Naive B cell (primary cell): Measurements from ENCODE around the gene ZNF473. TPM values are rescaled to one million over a fixed set of nuclear protein-coding genes. Genes with fewer than 3 reads are reported as not detected.
"Not testable (repeated sequence)": the region's sequence is repeated elsewhere in the genome, so short reads cannot be mapped to it uniquely, and the experiment has no call there.

Experiments used
- ATAC-seq, 2 donors: fragments of 150-1000 bp; cut with Tn5 transposase; 2 replicates each; pipeline ENCODE4 v1.10.0; 2021; ENCODE audit warnings: low read depth in 2 of 2, mild to moderate bottlenecking in 2 of 2, moderate library complexity in 2 of 2
- DNase-seq: peaks from one replicate; pipeline ENCODE4 v3.0.0; 2022
- H3K27ac Mint-ChIP-seq, 6 donors: one replicate each; pipeline ENCODE4 v1.8.0; 2020 to 2022; ENCODE audit warnings: mild to moderate bottlenecking in 6 of 6, mixed read lengths in 6 of 6, moderate library complexity in 5 of 6, inconsistent platforms in 2 of 6
- H3K27me3 Mint-ChIP-seq, 3 donors: one replicate each; pipeline ENCODE4 v1.8.0; 2021 to 2022; ENCODE audit warnings: mixed read lengths in 3 of 3, mild to moderate bottlenecking in 1 of 3
- H3K36me3 Mint-ChIP-seq, 2 donors: one replicate each; pipeline ENCODE4 v1.8.0; 2020 to 2022; ENCODE audit warnings: mixed read lengths in 2 of 2, inconsistent platforms in 1 of 2, mild to moderate bottlenecking in 1 of 2
- H3K4me1 Mint-ChIP-seq, 3 donors: one replicate each; pipeline ENCODE4 v1.8.0; 2020 to 2022; ENCODE audit warnings: mixed read lengths in 3 of 3, inconsistent platforms in 1 of 3, mild to moderate bottlenecking in 1 of 3, moderate library complexity in 1 of 3
- H3K4me3 Mint-ChIP-seq, 8 donors: one replicate each; pipeline ENCODE4 v1.8.0; 2020 to 2022; ENCODE audit warnings: mild to moderate bottlenecking in 8 of 8, mixed read lengths in 8 of 8, moderate library complexity in 8 of 8, inconsistent platforms in 2 of 8
- H3K9me3 Mint-ChIP-seq, 7 donors: one replicate each; pipeline ENCODE4 v1.8.0; 2020 to 2022; ENCODE audit warnings: mixed read lengths in 7 of 7, mild to moderate bottlenecking in 5 of 7, inconsistent platforms in 2 of 7, moderate library complexity in 1 of 7
- polyA plus RNA-seq, 6 donors: library from polyadenylated mRNA; unstranded; fragments of 300-500 nt; fragmentation: Illumina TruSeq; gene quantifications; one replicate each; pipeline ENCODE4 v1.2.3, GENCODE V29; 2021; ENCODE audit warnings: low read depth in 6 of 6

ZNF473 gene
- polyA plus RNA-seq, 6 donors from 2014 or later, result 3.1 to 8.6 (median 5.4) TPM

GRCh38 chr19:50065938-50066337 lies 40.1 kb downstream of the ZNF473 start:
- no peak for ATAC-seq
- H3K36me3 Mint-ChIP-seq, result no peaks in the 10 kb centered on the region
- H3K27ac Mint-ChIP-seq, result no peak overlapping the region
- peaks cover 0 to 7% (median 2%) of the 10 kb centered on the region in 7 donors for H3K9me3 Mint-ChIP-seq
- no peaks in the 10 kb centered on the region for H3K4me1 Mint-ChIP-seq
- peaks cover 9 to 29% (median 28%) of the 10 kb centered on the region in 3 donors for H3K27me3 Mint-ChIP-seq
- no peak for DNase-seq
- no peak overlapping the region for H3K4me3 Mint-ChIP-seq

GRCh38 chr19:50067575-50067974 lies 41.8 kb downstream of the ZNF473 start:
- peaks cover 9 to 38% (median 28%) of the 10 kb centered on the region in 3 donors for H3K27me3 Mint-ChIP-seq
- DNase-seq (no peak), ATAC-seq (no peak)
- no peak overlapping the region for H3K27ac Mint-ChIP-seq
- H3K4me1 Mint-ChIP-seq, result no peaks in the 10 kb centered on the region
- no peak overlapping the region for H3K4me3 Mint-ChIP-seq
- peaks cover 0 to 3% (median 0%) of the 10 kb centered on the region in 7 donors for H3K9me3 Mint-ChIP-seq
- H3K36me3 Mint-ChIP-seq, result no peaks in the 10 kb centered on the region

GRCh38 chr19:50068382-50068781 lies 42.6 kb downstream of the ZNF473 start:
- ATAC-seq, H3K4me3 Mint-ChIP-seq, H3K4me1 Mint-ChIP-seq, DNase-seq, H3K9me3 Mint-ChIP-seq, H3K27ac Mint-ChIP-seq, H3K36me3 Mint-ChIP-seq: not testable (repeated sequence)
- peaks cover 9 to 38% (median 28%) of the 10 kb centered on the region in 3 donors for H3K27me3 Mint-ChIP-seq

GRCh38 chr19:50075076-50075475 lies 49.3 kb downstream of the ZNF473 start:
- not testable (repeated sequence) for H3K27ac Mint-ChIP-seq, DNase-seq, H3K9me3 Mint-ChIP-seq, H3K36me3 Mint-ChIP-seq, ATAC-seq, H3K4me3 Mint-ChIP-seq, H3K4me1 Mint-ChIP-seq
- H3K27me3 Mint-ChIP-seq, result peaks cover 0 to 17% (median 16%) of the 10 kb centered on the region in 3 donors

GRCh38 chr19:50075644-50076372 lies 50.0 kb downstream of the ZNF473 start:
- H3K27ac Mint-ChIP-seq, H3K36me3 Mint-ChIP-seq, H3K4me3 Mint-ChIP-seq, H3K9me3 Mint-ChIP-seq, DNase-seq, H3K4me1 Mint-ChIP-seq: not testable (repeated sequence)
- ATAC-seq, result peak in 1 of 2 donors; percentile 35
- H3K27me3 Mint-ChIP-seq, result peaks cover 0 to 17% (median 16%) of the 10 kb centered on the region in 3 donors

- DNase-seq, H3K4me1 Mint-ChIP-seq, H3K4me3 Mint-ChIP-seq, H3K27ac Mint-ChIP-seq, H3K36me3 Mint-ChIP-seq, H3K9me3 Mint-ChIP-seq: not testable (repeated sequence)
- peak in 1 of 2 donors; percentile 16 for ATAC-seq
- peaks cover 0 to 16% (median 12%) of the 10 kb centered on the region in 3 donors for H3K27me3 Mint-ChIP-seq
Measured at GRCh38 chr19:50076581-50077355, 51.0 kb downstream of the ZNF473 start.

- not testable (repeated sequence) for DNase-seq, ATAC-seq, H3K27ac Mint-ChIP-seq, H3K9me3 Mint-ChIP-seq, H3K4me3 Mint-ChIP-seq, H3K36me3 Mint-ChIP-seq, H3K4me1 Mint-ChIP-seq
- peaks cover 7 to 12% (median 7%) of the 10 kb centered on the region in 3 donors for H3K27me3 Mint-ChIP-seq
Measured at GRCh38 chr19:50079014-50079413, 53.2 kb downstream of the ZNF473 start.

GRCh38 chr19:50084440-50084839 lies 58.6 kb downstream of the ZNF473 start:
- not testable (repeated sequence) for H3K27ac Mint-ChIP-seq

GRCh38 chr19:50087153-50087552 lies 61.3 kb downstream of the ZNF473 start:
- not testable (repeated sequence) for H3K27me3 Mint-ChIP-seq, H3K27ac Mint-ChIP-seq, DNase-seq, H3K36me3 Mint-ChIP-seq, H3K4me1 Mint-ChIP-seq, H3K4me3 Mint-ChIP-seq, ATAC-seq
- H3K9me3 Mint-ChIP-seq, result peaks cover 0 to 17% (median 3%) of the 10 kb centered on the region in 7 donors

More at GRCh38 chr19:50084440-50084839, 58.6 kb downstream of the ZNF473 start:
- H3K9me3 Mint-ChIP-seq, result peaks cover 0 to 12% (median 2%) of the 10 kb centered on the region in 7 donors
- not testable (repeated sequence) for H3K4me1 Mint-ChIP-seq, H3K27me3 Mint-ChIP-seq, ATAC-seq, H3K4me3 Mint-ChIP-seq, H3K36me3 Mint-ChIP-seq, DNase-seq

- not testable (repeated sequence) for DNase-seq, H3K4me1 Mint-ChIP-seq, H3K36me3 Mint-ChIP-seq, H3K27me3 Mint-ChIP-seq, H3K9me3 Mint-ChIP-seq, ATAC-seq, H3K4me3 Mint-ChIP-seq
- H3K27ac Mint-ChIP-seq, result peak overlapping the region in 1 of 6 donors; percentile 68
Measured at GRCh38 chr19:50090706-50091105, 64.9 kb downstream of the ZNF473 start.

- DNase-seq, H3K4me1 Mint-ChIP-seq, H3K36me3 Mint-ChIP-seq, H3K4me3 Mint-ChIP-seq, ATAC-seq, H3K27me3 Mint-ChIP-seq, H3K9me3 Mint-ChIP-seq, H3K27ac Mint-ChIP-seq: not testable (repeated sequence)
Measured at GRCh38 chr19:50091786-50092185, 66.0 kb downstream of the ZNF473 start.

- H3K27me3 Mint-ChIP-seq, DNase-seq, ATAC-seq, H3K9me3 Mint-ChIP-seq, H3K36me3 Mint-ChIP-seq, H3K4me1 Mint-ChIP-seq, H3K4me3 Mint-ChIP-seq, H3K27ac Mint-ChIP-seq: not testable (repeated sequence)
Measured at GRCh38 chr19:50092597-50092996, 66.8 kb downstream of the ZNF473 start.

GRCh38 chr19:50097884-50098283 lies 72.1 kb downstream of the ZNF473 start:
- not testable (repeated sequence) for H3K36me3 Mint-ChIP-seq, DNase-seq, H3K4me3 Mint-ChIP-seq, H3K9me3 Mint-ChIP-seq, H3K27me3 Mint-ChIP-seq, ATAC-seq, H3K27ac Mint-ChIP-seq, H3K4me1 Mint-ChIP-seq

- not testable (repeated sequence) for H3K9me3 Mint-ChIP-seq
Measured at GRCh38 chr19:50098892-50099291, 73.1 kb downstream of the ZNF473 start.

More at GRCh38 chr19:50098892-50099291, 73.1 kb downstream of the ZNF473 start:
- H3K4me1 Mint-ChIP-seq, ATAC-seq, H3K27me3 Mint-ChIP-seq, H3K4me3 Mint-ChIP-seq, DNase-seq, H3K36me3 Mint-ChIP-seq: not testable (repeated sequence)
- peak overlapping the region in 1 of 6 donors; percentile 39 for H3K27ac Mint-ChIP-seq
